HEK293T (cell line): ENCODE data around the gene PAQR8.

ENCODE experiments used
- ARNT ChIP-seq: fragments of 450-650 bp; IDR thresholded peaks from 2 replicates; pipeline ENCODE4 v1.6.1; 2017; ENCODE audit warnings: mild to moderate bottlenecking
- ELF4 ChIP-seq: fragments of 450-650 bp; IDR thresholded peaks from 2 replicates; pipeline ENCODE4 v1.6.1; 2017; ENCODE audit warnings: antibody characterized with exemption
- FOXA1 ChIP-seq: fragments of 450-650 bp; IDR thresholded peaks from 2 replicates; pipeline ENCODE4 v1.6.1; 2016; ENCODE audit warnings: mild to moderate bottlenecking
- FOXK2 ChIP-seq: fragments of 450-650 bp; IDR thresholded peaks from 2 replicates; pipeline ENCODE4 v1.6.1; 2016; ENCODE audit warnings: mild to moderate bottlenecking
- NFRKB ChIP-seq: fragments of 450-650 bp; IDR thresholded peaks from 2 replicates; pipeline ENCODE4 v1.6.1; 2016; ENCODE audit warnings: mild to moderate bottlenecking, moderate library complexity
- PKNOX1 ChIP-seq: fragments of 450-650 bp; IDR thresholded peaks from 2 replicates; pipeline ENCODE4 v1.6.1; 2016
- SP1 ChIP-seq: fragments of 450-650 bp; IDR thresholded peaks from 2 replicates; pipeline ENCODE4 v1.6.1; 2017
- SUZ12 ChIP-seq: fragments of 450-650 bp; IDR thresholded peaks from 2 replicates; pipeline ENCODE4 v1.6.1; 2016; ENCODE audit warnings: mild to moderate bottlenecking
- ZNF384 ChIP-seq: fragments of 450-650 bp; IDR thresholded peaks from 2 replicates; pipeline ENCODE4 v1.6.1; 2016

- TF ChIP-seq NFRKB (no peak), ZNF384 (no peak), FOXK2 (no peak), ARNT (no peak), SP1 (no peak), SUZ12 (no peak), PKNOX1 (no peak), ELF4 (no peak), FOXA1 (no peak)
These were observed 92.6 kb downstream of the PAQR8 start for GRCh38 chr6:52454556-52454955.
